CD4-positive, alpha-beta T cell treated with Interferon gamma for 1 hour (primary cell): ENCODE data around the gene QSOX1.
A peak's percentile ranks its signal among the peaks of the same experiment; 100 is the strongest.

Source experiments
- DNase-seq: peaks from one replicate; pipeline ENCODE4 v3.0.0-alpha.2; 2020

Gene QSOX1

DNA sequence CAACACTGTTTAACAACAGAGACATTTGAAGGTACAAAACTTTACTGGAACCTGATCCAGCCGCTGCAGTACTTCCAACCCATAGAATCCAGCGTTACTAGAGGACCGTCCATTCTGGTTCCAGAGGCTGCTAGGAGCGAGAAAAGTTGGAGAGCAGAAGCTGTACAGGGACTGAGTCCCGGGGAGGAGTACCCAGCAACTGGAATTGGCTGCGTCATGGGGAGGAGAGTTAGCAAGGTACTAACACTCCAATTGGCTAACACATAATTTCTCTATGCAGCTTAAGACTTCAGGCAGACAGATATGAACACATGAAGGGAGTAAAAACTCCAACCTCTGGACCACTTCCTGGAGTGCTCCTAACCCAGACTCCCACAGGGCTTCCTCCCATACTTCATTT, 2.1 kb upstream of the QSOX1 start:
- DNase-seq, result no peak

DNA sequence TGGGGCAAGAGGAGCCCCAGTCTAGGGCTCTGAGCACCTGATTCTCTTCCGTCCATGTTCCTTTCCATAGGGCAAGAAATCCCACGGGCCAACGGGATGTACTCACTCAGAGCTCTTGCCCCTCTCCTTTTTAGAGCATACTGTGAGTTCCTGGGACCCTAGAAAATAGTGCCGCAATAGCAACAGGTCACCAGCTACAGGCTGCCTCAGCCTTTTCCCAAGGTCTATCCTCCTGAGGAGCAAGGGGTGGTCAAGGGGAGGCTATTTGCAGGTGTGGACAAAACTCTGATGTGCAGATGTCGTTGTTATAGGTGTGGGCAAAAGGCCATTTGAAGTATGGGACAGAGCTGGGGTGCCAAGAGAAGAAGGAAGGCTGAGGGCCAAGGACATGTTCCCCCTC, 1.6 kb upstream of the QSOX1 start:
- DNase-seq, result no peak

DNA sequence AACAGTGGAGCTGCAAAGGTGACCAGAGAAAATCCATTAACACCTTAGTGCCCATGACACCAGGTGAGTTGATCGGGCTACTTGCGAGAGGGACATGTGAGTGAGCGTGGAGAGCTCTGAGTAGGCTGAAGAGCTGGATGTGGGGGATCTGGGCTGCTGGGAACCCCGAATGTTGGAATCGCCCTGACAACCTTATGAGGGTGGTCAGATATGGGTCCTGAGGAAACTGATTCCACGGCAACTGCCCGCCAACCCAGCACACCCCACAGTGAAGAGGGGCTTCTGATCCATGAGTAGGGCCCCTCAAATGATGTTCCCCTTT, 705 bp upstream of the QSOX1 start:
- no peak for DNase-seq

DNA sequence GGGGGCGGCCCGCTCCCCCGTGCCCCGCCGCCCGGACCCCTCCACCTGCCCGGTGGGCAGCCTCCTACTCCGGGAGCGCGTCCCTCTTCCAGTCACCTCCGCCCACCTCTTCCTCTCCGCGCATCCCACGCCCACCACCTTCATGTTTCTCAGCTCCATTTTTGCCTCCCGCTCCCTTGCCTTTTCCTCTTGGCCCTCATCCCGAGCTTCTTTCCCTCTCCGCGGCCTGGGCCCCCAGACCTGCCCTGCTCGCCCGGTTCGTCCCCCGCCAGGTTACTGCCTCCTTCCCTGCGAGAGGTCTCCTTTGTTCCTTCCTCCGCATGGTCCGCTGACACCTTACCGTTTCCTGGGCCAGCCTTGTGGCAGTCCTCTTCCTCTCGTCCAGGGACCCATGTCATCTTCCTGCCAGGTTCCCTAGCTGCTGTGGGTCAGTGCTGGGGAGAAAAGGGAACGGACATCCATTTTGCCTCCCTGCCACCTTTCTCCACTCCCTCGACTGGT, 563 bp downstream of the QSOX1 start:
- DNase-seq, result no peak

DNA sequence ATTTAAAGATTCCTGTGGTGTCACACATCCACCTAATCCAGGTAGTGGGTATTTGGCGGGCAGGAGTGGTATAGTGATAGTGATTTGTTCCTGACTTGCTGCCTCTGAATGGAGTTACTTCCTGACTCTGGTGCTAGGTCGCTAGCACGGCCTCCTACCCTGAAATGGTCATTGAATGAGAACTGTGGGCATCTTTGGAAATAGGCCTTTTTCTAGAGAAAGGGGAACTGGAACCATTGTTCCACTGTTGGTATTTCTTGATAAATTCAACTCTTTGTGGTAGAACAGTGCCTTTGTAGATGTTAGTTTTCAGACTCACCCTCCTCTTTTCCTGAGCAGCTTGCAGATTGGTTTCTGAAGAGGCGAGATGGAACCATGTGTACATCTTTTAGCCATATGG, 1.5 kb downstream of the QSOX1 start:
- DNase-seq, result no peak

DNA sequence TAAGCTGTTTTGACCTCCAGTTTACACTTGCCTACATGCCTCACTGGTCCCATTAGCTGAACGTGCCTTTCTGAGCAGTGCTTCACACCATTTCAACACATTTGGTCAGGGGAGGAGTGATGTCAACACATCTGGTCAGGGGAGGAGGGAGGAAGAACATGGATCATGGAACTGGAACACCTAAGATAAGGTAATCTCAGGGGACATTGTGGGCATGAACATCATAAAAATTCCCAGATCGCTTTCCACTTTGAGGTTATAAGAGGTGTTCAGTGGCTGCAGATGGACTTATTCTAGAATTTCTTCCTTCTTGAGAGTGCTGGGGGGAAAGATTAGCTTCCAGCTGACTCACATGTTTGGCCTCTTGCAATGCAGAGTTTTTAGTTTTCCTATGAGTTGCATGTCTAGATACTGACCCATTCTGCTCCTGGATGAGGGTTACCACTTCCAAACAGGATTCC, 2.0 kb downstream of the QSOX1 start:
- DNase-seq, result no peak

DNA sequence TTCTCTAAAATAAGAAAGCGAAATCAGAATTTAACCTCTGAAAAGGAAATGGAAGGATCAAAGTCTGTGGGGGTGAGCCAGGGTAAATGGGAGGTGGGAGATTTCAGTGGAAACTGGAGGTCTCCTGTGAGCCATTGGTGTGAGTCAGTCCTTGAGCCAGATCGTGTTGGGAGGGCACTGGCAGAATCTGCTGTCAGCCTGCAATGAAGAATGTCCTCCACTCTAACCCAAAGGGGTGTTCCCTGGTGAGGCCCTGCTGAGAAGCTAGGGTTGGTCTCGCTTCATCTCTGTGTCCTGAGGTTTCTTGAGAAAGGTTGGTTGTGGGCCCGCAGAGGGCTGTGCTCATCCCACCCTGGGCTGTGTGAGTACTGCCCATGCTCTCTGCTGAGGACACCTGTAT, 2.4 kb downstream of the QSOX1 start:
- no peak for DNase-seq

DNA sequence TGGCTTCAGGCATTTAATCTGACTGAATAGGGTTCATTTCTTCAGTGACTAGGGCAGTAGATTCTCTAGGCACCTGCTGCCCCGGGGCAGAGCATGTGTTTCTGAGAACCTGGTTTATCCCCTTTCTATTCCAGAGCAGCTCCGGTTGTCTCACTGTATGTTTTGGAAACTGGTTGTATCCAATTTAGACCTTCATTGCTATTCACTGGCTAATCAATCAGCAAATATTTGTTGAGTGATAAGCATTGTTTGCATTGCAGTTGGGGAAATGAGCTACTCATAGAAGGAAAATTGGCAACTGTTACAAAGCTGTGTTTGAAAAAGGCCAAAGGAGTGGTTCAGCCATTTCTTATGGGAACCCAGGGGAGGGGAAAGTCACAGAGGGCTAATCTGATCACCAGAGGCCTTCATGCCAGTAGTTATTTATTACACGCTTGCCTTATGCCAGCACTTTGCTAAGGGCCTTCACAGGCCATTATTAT, 2.9 kb downstream of the QSOX1 start:
- no peak for DNase-seq

DNA sequence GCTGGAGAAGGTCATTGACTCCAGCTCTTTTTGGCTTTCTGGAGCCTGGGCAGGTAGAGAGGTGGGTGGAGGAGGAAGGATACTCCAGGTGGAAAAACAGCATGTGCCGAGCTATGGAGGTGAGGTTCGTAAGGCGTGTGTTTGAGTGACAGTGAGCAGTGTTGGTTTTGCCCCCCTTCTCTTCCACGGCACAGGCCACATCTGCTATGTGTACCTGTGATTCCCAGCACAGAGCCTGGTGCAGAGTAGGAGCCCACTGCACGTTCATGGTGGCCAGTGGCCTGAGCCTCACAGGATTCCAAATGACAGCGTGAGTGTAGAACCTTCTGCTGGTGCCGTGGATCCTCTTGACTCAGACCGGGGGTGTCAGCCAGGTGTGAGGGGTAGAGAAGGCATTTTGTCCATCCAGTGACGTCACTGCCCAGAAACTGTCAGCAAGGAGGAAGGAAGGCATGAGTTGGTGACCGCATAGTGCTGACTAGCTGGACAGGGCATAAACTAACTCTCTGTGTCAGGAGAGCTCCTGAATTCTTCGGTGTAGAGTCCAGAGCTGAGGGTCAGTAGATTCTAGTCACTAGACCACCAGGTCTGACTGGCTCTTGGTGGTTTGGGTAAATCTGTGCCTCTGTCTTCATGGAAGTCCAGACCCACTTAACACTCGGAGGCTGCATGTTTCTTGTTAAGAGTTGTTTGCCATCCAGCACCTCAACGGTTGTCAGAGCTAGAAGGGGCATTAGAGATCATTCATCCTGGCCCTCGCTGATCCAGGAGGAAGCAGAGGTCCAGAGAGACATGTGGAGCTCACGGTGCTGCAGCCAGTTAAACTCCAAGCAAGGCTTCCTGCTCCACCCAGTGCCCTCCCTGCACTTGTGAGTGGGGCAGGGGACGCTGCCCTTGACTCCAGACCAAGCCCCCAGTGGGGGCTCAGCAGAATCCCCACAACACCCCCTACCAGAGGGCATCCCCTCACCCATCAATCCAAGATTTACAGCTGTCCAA, 3.8 kb downstream of the QSOX1 start:
- DNase-seq, result no peak

DNA sequence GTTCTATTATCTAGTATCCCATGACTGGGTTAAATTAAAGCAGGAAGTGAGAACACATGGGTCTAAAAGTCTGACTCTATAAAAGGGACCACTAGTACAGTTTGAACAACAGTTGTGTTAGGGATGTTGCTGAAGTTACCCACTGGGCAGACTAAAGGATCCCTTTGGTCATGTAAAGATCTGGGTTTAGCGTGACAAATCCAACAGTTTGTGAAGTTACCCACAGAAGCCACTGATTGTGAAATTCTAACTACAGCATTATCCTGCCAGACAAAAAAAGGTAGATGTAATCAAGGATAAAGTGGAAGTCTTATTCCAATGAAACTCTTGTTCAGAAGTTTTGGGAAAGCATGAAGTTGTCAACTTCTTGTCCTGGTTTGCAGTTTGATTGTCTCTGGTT, 5.7 kb downstream of the QSOX1 start:
- DNase-seq, result no peak

DNA sequence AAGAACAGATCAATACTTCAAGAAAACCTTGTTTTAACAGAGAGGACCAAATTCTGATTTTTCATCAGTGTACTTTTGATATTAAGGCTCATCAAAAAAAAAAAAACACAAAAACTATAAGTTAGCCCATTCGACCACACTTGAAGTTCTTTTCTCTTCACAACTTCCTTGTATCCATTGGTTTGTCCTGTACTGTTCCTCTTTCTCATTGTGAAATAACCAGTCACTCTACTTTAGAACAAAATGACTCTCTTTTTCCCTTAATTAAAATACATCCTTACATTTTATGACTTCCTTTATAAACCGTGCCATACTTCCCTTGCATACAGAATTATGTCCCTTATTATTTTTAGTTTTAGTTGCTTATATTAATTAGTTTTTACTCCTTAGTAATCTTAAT, 8.4 kb downstream of the QSOX1 start:
- no peak for DNase-seq

DNA sequence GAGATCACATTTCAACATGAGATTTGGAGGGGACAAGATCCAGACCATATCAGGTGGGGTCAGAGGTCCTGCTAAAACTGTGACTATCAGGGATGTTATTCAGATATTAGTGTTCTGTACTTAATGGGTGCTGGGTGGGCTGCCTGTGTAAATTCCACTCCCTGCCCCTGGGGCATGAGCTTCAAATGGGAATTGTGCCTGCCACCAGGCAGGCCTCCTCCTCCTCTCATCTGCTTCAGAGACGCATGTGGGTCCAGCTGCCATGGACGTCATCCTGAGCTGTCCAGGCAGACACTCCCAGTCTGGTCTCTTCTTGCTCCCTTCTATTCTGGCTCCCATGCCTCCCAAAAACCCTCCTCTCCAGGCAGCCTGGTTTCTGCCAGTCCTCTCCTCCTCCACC, 10.4 kb downstream of the QSOX1 start:
- no peak for DNase-seq

DNA sequence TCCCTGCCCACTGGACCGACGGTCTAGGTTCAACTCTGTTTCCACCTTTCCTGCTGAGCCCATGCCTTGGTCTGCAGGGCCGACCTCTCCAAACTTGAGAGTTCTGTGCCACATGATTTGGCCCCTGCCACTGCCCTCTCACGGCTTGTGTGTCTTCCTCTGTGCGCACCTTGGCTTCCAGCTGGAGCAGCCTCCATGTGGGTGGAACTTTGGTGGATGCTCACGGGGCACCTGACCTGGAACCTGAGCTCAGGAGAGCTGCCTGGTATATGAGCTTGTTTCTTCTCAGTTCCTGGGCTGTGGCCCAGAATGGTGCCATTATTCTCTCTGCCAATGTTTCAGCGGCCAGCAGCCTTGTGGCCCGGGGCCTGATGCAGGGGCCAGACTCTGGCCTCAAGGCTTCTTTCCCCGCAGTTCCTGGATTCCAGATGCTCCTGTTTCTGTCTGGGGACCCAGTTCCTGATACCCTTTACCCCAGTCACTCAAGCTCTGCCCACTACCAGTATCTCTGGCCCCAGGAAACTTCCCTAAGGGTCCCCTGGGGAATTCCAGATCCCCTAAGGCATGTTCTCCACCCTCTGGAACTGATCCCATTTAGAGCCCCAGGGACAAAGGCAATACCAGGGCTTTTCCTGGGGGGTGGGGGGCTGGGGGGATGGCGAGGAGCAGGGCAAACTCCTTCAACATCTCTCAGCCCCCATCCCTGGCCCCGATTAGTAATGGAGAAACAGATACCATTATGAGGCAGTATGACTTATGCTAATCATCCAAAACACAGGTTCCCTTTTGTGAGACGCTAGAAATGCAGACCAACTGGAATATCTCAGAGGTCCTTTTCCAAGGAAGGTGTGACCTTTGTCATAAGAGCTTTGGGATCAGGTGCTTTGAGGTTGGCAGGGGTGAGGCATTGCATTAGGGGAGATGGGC, 11.1 kb downstream of the QSOX1 start:
- no peak for DNase-seq

DNA sequence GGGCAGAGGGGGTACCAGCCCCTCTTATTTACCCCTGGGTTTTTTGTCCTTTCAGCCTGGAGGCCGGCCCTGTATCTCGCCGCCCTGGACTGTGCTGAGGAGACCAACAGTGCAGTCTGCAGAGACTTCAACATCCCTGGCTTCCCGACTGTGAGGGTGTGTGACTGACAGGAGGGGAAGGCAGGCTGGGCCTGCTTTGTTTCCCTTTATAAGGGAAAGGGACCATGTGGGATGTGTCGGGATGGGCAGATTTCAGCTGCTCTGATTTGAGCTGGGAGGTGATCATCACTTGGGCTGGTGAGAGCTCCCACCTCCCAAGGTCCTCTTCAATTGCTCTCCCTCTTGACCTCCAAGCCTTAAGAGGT, 11.7 kb downstream of the QSOX1 start:
- no peak for DNase-seq

DNA sequence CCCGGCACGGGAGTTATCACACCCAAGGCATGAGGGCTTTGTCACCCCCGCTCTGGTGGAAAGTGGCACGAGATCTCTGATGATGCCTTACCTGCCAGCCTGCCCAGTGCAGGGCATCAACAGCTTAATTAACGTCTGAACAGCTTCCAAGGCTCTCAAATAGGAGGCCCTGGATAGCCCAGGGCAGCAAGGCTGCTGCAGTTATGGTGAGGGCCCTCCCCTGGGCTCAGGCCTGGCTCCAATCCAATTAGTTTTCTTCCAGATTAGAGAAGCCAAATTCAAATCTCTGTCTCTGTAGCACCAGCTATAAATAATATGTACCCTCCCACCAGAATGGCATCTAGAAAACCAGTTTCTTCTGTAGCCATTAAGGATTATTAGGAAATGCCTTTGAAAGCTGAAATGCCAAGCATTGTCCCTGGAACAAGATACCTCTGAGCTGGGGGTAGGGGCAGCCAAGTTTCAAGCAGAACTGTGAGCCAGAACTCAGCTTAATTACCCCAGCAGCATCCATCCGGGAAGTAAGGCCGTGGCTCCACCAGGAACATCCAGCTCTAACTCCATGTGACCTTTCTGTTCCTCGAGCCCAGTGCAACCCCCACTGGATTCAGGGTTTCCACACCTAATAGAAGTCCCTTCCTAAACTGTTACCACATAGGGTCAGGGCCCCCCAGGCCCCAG, 12.5 kb downstream of the QSOX1 start:
- no peak for DNase-seq

DNA sequence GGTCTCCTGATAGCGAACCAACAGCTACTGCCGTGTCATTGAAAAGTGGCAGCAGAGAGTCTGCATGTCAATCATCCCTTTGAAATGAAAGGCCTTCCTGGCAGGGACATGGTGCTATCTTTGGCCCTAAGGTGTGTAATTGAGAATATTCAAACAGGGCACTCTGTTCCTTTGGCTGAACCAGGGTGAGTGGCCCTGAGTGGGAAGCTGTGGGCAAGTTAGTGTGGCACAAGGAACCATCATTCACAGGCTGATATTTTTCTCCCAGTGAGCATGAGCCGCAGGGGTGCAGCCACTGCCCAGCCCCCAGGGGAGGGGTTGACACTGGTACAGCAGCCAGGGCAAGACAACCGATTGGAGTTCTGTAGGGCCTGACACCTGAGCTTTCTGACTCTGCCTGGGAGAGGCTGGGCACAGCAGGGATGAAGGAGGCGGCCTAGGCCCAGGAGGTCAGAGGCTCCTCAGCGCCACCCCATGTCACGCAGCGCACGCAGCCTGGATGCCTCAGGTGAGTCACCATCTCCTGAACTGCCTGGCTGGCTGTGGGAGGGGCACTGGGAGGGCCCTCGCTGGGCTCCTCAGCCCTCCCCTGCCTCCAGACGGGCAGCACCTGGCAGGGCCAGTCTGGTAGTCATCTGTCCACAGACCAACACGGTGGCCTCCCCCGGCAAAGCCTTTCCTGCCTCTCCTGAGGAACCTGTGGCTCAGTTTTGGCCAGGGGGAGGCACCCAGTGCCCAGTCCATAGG, 13.2 kb downstream of the QSOX1 start:
- no peak for DNase-seq

DNA sequence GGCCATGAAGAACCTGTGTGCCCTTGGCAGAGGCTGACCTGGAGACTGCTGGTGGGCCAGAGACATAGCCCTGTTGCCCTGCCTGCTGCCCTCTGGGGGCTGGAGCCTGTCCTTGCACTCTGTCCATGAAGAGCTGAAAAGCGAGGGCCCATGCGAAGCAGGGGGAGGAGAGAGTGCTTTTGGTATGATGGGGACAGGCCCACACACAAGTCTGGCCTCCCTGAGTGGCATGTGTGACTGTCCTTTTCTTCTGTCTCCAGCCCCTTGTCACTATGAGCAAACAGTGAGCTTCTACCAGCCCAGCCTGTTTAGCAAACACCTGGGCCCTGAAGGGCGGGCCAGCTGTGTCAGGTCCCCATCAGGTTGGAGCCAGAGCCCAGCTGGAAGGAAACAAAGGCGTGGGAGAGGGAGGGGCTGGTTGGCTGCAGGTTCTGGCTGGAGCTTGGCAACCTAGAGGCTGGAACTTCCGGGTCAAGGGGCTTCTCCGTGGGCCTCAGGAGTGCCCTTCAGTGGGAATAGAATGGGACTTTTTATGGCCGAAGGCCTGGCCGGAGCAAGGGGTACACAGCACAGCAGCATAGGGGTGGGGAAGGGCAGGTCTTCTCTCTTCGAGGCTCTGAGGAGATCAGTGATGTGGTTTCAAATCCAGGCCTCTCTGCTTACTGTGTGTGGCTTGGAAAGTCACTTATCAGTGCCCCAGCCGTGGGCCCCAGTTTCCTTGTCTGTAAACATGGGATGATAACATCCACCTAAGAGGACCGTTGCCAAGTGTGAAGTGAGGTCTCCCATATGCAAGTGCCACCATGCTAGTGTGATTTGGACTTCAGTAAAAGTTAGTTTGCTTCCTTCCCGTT, 14.3 kb downstream of the QSOX1 start:
- DNase-seq, result peak; percentile 27

DNA sequence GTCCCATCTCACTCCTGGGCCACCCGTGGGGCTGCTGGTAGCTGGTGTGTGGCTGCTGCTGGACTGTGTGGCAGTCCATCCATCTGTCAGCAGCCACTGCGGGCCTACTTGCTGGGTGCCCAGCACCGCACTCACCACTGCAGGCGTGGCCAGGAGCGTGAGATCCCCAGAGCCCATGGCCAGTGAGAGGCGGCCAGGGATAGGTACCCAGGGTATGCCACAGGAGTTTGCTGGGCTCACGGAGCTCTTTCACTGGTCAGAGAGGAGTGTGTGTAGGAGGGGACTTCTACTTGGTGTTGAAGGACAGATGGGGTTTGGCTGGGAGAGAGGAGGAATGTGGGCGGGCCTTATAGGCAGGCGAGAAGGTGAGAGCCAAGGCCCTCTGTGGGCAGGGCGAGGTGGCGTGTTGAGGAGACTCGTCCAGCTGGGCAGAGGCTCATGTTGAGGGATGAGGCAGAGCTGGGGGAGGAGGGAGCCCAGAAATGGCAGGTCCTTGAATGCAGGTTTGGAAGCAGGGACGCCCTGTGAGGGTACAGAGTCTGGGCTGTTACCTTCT, 15.0 kb downstream of the QSOX1 start:
- no peak for DNase-seq

DNA sequence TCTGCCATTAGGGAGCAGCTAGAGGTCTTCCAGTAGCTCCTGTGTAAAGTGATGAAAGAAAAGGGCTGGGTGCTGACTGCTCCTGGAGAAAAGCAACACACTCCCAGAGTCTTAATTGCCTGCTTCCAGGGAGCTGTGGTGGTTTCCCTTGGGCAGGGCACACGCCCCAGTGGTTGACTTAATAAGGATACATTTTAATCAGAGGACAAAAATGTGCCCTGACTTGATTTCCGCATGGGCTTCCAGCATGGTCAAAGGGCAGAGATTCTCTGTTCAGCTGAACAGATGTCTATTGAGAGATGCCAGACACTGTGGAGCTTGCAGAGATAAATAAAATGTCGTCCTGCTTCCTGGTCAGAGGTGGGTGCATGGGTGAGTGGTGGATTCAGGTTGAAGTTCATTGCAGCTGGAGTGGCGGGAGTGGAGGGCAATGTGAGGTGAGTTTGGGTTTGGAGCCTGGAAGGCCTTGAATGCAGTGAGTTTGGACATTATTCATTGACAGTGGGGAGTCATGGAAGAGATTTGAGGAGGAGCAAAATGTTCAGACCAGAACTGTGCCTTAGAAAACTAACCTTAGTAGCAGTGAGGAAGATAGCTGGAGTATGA, 16.0 kb downstream of the QSOX1 start:
- no peak for DNase-seq

DNA sequence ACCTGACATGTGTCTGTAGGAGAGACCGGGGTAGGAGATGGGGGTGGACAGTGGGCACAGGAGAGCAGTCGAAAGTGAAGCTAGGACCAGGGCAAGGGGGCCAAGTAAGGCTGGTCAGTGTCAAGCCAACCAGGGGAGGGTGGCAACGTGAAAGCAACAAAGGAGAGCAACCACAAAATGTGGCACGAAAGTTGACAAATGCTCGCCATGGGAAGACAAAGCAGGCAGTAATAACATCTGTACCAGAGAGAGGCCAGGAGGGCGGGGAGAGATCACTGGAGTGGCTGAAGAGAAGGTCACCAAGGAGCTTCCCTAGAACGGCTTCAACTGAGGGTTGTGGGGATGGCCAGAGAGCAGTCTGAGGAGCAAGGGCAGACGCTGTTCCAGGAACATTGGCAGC, 17.0 kb downstream of the QSOX1 start:
- DNase-seq, result no peak
